Large intestine (tissue), 3 donors: Measurements from ENCODE around the gene LCN10. TPM values are rescaled to one million over a fixed set of nuclear protein-coding genes. Genes with fewer than 3 reads are reported as not detected.
A peak's percentile ranks its signal among the peaks of the same experiment; 100 is the strongest.

ENCODE experiments used
- DNase-seq, 2 donors: peaks; one replicate each; pipeline versions ENCODE4 v3.0.0 to v3.0.0-alpha.2; 2013
- H3K27ac ChIP-seq: one replicate; pipeline ENCODE4 v1.5.1; 2013; ENCODE audit warnings: low read length
- H3K27me3 ChIP-seq: 2 replicates; pipeline ENCODE4 v1.6.1; 2013; ENCODE audit warnings: low read length; ENCODE audit not compliant: control insufficient read depth, insufficient read depth
- H3K36me3 ChIP-seq: 2 replicates; pipeline ENCODE4 v1.6.1; 2013; ENCODE audit warnings: low read length; ENCODE audit not compliant: control insufficient read depth, insufficient read depth
- H3K4me1 ChIP-seq: one replicate; pipeline ENCODE4 v1.6.1; 2013; ENCODE audit warnings: low read length; ENCODE audit not compliant: control insufficient read depth, insufficient read depth
- H3K4me3 ChIP-seq: one replicate; pipeline ENCODE4 v1.5.1; 2013; ENCODE audit warnings: low read length
- H3K9me3 ChIP-seq: one replicate; pipeline ENCODE4 v1.6.1; 2013; ENCODE audit warnings: mild to moderate bottlenecking, low read depth, low read length, moderate library complexity; ENCODE audit not compliant: control insufficient read depth
- WGBS: methylation state at CpG from one replicate; pipeline ENCODE4 v1.1.5; 2013; ENCODE audit warnings: low lambda C conversion rate; ENCODE audit not compliant: insufficient coverage; 5-methylcytosine and 5-hydroxymethylcytosine counted together
- polyA plus RNA-seq: library from polyadenylated mRNA; unstranded; fragments of 120-200 nt; gene quantifications from one replicate; pipeline ENCODE4 v1.2.1, GENCODE V29; 2013

Gene LCN10
- polyA plus RNA-seq, 1 donor, result 7.8 TPM

GRCh38 chr9:136698635-136699246, 44.0 kb downstream of the LCN10 start:
- WGBS, result no CpG with 5 or more reads among the region's 11 CpGs
- Histone ChIP-seq H3K9me3 (no peaks in the 10 kb centered on the region), H3K27ac (peak overlapping the region; percentile 92), H3K27me3 (peaks cover 7% of the 10 kb centered on the region), H3K36me3 (no peaks in the 10 kb centered on the region), H3K4me3 (no peak overlapping the region), H3K4me1 (peaks cover 60% of the 10 kb centered on the region)
- DNase-seq, result peak in 1 of 2 donors; percentile 64

- no CpG with 5 or more reads among the region's 20 CpGs for WGBS
- Histone ChIP-seq H3K36me3 (no peaks in the 10 kb centered on the region), H3K4me3 (peak overlapping the region; percentile 37), H3K9me3 (no peaks in the 10 kb centered on the region), H3K27me3 (peaks cover 7% of the 10 kb centered on the region), H3K27ac (peak overlapping the region; percentile 92), H3K4me1 (peaks cover 67% of the 10 kb centered on the region)
- DNase-seq, result peak; percentile 77 to 90
Measured at GRCh38 chr9:136697821-136698526, 44.8 kb downstream of the LCN10 start.

GRCh38 chr9:136697146-136697820, 45.5 kb downstream of the LCN10 start:
- Histone ChIP-seq H3K9me3 (peaks cover 1% of the 10 kb centered on the region), H3K27me3 (peaks cover 7% of the 10 kb centered on the region), H3K4me3 (peak overlapping the region; percentile 37), H3K4me1 (peaks cover 74% of the 10 kb centered on the region), H3K27ac (peak overlapping the region; percentile 92), H3K36me3 (no peaks in the 10 kb centered on the region)
- no CpG with 5 or more reads among the region's 23 CpGs for WGBS
- DNase-seq, result peak; percentile 96 to 97

GRCh38 chr9:136696502-136696901, 46.2 kb downstream of the LCN10 start:
- Histone ChIP-seq H3K27ac (peak overlapping the region; percentile 54), H3K27me3 (peaks cover 4% of the 10 kb centered on the region), H3K4me3 (no peak overlapping the region), H3K4me1 (peaks cover 81% of the 10 kb centered on the region), H3K36me3 (no peaks in the 10 kb centered on the region), H3K9me3 (peaks cover 5% of the 10 kb centered on the region)
- no CpG with 5 or more reads among the region's 9 CpGs for WGBS
- DNase-seq, result no peak

- Histone ChIP-seq H3K27ac (peak overlapping the region; percentile 54), H3K4me1 (peaks cover 81% of the 10 kb centered on the region), H3K9me3 (peaks cover 5% of the 10 kb centered on the region), H3K27me3 (no peaks in the 10 kb centered on the region), H3K4me3 (no peak overlapping the region), H3K36me3 (no peaks in the 10 kb centered on the region)
- WGBS, result no CpG with 5 or more reads among the region's 23 CpGs
- DNase-seq, result no peak
Measured at GRCh38 chr9:136695955-136696354, 46.8 kb downstream of the LCN10 start.

GRCh38 chr9:136695435-136695895, 47.3 kb downstream of the LCN10 start:
- WGBS, result no CpG with 5 or more reads among the region's 10 CpGs
- Histone ChIP-seq H3K27me3 (no peaks in the 10 kb centered on the region), H3K4me1 (peaks cover 76% of the 10 kb centered on the region), H3K36me3 (no peaks in the 10 kb centered on the region), H3K27ac (peak overlapping the region; percentile 45), H3K4me3 (no peak overlapping the region), H3K9me3 (peaks cover 5% of the 10 kb centered on the region)
- no peak for DNase-seq

GRCh38 chr9:136694872-136695247, 47.9 kb downstream of the LCN10 start:
- Histone ChIP-seq H3K27ac (peak overlapping the region; percentile 92), H3K4me1 (peaks cover 74% of the 10 kb centered on the region), H3K27me3 (no peaks in the 10 kb centered on the region), H3K36me3 (no peaks in the 10 kb centered on the region), H3K4me3 (no peak overlapping the region), H3K9me3 (peaks cover 5% of the 10 kb centered on the region)
- no peak for DNase-seq
- 100% methylated on average over 1 of the region's 11 CpGs for WGBS

GRCh38 chr9:136694163-136694871, 48.4 kb downstream of the LCN10 start:
- Histone ChIP-seq H3K27ac (peak overlapping the region; percentile 92), H3K36me3 (no peaks in the 10 kb centered on the region), H3K4me1 (peaks cover 72% of the 10 kb centered on the region), H3K4me3 (no peak overlapping the region), H3K27me3 (no peaks in the 10 kb centered on the region), H3K9me3 (peaks cover 5% of the 10 kb centered on the region)
- WGBS, result no CpG with 5 or more reads among the region's 32 CpGs
- peak; percentile 76 to 82 for DNase-seq

GRCh38 chr9:136693490-136694162, 49.1 kb downstream of the LCN10 start:
- H3K9me3 ChIP-seq, result peaks cover 5% of the 10 kb centered on the region
- H3K27me3 ChIP-seq, result no peaks in the 10 kb centered on the region
- WGBS, result no CpG with 5 or more reads among the region's 15 CpGs
- no peaks in the 10 kb centered on the region for H3K36me3 ChIP-seq
- no peak overlapping the region for H3K4me3 ChIP-seq
- peak overlapping the region; percentile 92 for H3K27ac ChIP-seq
- H3K4me1 ChIP-seq, result peaks cover 66% of the 10 kb centered on the region
- DNase-seq, result peak; percentile 95 to 98

- peak overlapping the region; percentile 92 for H3K27ac ChIP-seq
- H3K9me3 ChIP-seq, result peaks cover 5% of the 10 kb centered on the region
- no peaks in the 10 kb centered on the region for H3K27me3 ChIP-seq
- no peaks in the 10 kb centered on the region for H3K36me3 ChIP-seq
- no peak for DNase-seq
- 83% methylated on average over 1 of the region's 14 CpGs for WGBS
- H3K4me1 ChIP-seq, result peaks cover 65% of the 10 kb centered on the region
- no peak overlapping the region for H3K4me3 ChIP-seq
Measured at GRCh38 chr9:136693135-136693489, 49.6 kb downstream of the LCN10 start.
